Measurements from ENCODE around the gene LRRC73. TPM values are rescaled to one million over a fixed set of nuclear protein-coding genes. Genes with fewer than 3 reads are reported as not detected.
"Not testable (repeated sequence)": the region's sequence is repeated elsewhere in the genome, so short reads cannot be mapped to it uniquely, and the experiment has no call there.

LRRC73 gene
- total RNA-seq, 1 donor from 2014 or later = not detected

- TF ChIP-seq CTCF (IDR thresholded peaks at IDR 0.05; ENCODE audit: insufficient read depth, low read length, poor library complexity, severe bottlenecking) = no peak
- H3K36me3 ChIP-seq (ENCODE audit: control insufficient read depth, insufficient read depth, low read length) = no peaks in the 10 kb centered on the region
- no peak for DNase-seq (ENCODE audit: low read depth)
- no peak overlapping the region for H3K4me3 ChIP-seq (ENCODE audit: low read depth, low read length)
- H3K27me3 ChIP-seq (ENCODE audit: control insufficient read depth, insufficient read depth, low read length) = no peaks in the 10 kb centered on the region
Observed at GRCh38 chr6:43540507-43540906, 30.4 kb upstream of the LRRC73 start.

GRCh38 chr6:43539409-43539808 is 29.3 kb upstream of the LRRC73 start:
- not testable (repeated sequence) for H3K4me3 ChIP-seq (ENCODE audit: low read depth, low read length); DNase-seq (ENCODE audit: low read depth); H3K27me3 ChIP-seq (ENCODE audit: control insufficient read depth, insufficient read depth, low read length); H3K36me3 ChIP-seq (ENCODE audit: control insufficient read depth, insufficient read depth, low read length)

GRCh38 chr6:43538986-43539385 is 28.8 kb upstream of the LRRC73 start:
- not testable (repeated sequence) for H3K4me3 ChIP-seq (ENCODE audit: low read depth, low read length); H3K27me3 ChIP-seq (ENCODE audit: control insufficient read depth, insufficient read depth, low read length); DNase-seq (ENCODE audit: low read depth); H3K36me3 ChIP-seq (ENCODE audit: control insufficient read depth, insufficient read depth, low read length)

DNA sequence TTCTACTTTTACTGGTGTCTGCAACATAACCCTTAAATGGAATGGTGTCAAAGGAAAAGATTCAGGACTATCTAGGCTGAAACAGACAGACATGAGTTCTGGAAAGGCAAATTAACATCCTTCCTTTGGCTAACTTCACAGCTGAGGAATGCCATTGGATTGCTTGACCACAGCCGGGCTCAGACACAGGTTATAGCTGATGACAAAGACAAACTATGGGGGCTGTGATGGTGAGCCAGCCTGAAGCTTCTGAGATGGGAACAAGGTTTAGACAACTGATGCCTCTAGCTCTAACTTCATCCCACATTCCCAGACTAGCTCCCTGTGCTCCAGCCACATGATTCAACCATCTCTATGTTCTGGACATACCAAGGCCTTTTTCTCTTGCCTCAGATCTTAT is 22.1 kb upstream of the LRRC73 start:
- Histone ChIP-seq H3K36me3 (ENCODE audit: control insufficient read depth, insufficient read depth, low read length) (peaks cover 3% of the 10 kb centered on the region), H3K4me3 (ENCODE audit: low read depth, low read length) (no peak overlapping the region), H3K27me3 (ENCODE audit: control insufficient read depth, insufficient read depth, low read length) (no peaks in the 10 kb centered on the region)
- no peak for DNase-seq (ENCODE audit: low read depth)
- TF ChIP-seq CTCF (IDR thresholded peaks at IDR 0.05; ENCODE audit: insufficient read depth, low read length, poor library complexity, severe bottlenecking) = no peak

GRCh38 chr6:43524483-43524961 is 14.4 kb upstream of the LRRC73 start:
- DNase-seq (ENCODE audit: low read depth) = no peak
- Histone ChIP-seq H3K4me3 (ENCODE audit: low read depth, low read length) (no peak overlapping the region), H3K36me3 (ENCODE audit: control insufficient read depth, insufficient read depth, low read length) (peaks cover 4% of the 10 kb centered on the region), H3K27me3 (ENCODE audit: control insufficient read depth, insufficient read depth, low read length) (no peaks in the 10 kb centered on the region)
- no peak for TF ChIP-seq CTCF (IDR thresholded peaks at IDR 0.05; ENCODE audit: insufficient read depth, low read length, poor library complexity, severe bottlenecking)

- H3K36me3 ChIP-seq (ENCODE audit: control insufficient read depth, insufficient read depth, low read length) = peaks cover 4% of the 10 kb centered on the region
- H3K4me3 ChIP-seq (ENCODE audit: low read depth, low read length) = no peak overlapping the region
- no peak for TF ChIP-seq CTCF (IDR thresholded peaks at IDR 0.05; ENCODE audit: insufficient read depth, low read length, poor library complexity, severe bottlenecking)
- no peaks in the 10 kb centered on the region for H3K27me3 ChIP-seq (ENCODE audit: control insufficient read depth, insufficient read depth, low read length)
- no peak for DNase-seq (ENCODE audit: low read depth)
Observed at GRCh38 chr6:43523284-43523683, 13.1 kb upstream of the LRRC73 start.

DNA sequence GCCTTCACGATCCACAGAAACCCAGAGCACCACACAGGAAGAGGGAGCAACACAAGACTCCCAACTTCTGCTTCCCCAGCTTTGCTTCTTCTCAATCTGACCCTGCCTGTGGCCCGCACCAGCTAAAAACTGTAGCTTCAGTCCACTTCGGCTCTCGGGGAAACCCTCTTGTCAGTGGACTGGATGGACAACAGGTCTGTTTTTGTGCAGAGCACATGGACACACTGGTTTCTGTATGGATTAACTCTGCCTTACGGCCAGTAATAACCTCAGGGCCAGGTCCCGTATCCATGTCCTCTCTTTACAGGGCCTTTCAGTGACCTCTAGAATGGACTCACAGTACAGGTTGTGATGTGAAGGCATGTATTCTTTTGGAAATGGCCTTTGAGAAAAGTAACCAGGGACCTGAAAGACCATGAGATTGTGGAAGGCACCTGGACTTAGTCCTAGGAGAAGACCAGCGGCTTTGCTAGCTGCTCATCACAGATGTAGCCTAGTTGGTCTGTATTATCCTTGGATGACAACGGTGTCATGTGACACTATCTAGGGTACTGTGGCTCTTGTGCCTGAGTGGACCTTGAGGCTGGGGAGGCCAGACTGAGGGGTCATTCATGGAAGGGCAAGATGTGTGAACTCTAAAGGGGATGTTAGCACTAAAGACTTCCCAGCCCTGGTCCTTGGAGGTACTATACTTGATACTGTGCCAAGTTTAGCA is 12.6 kb upstream of the LRRC73 start:
- Histone ChIP-seq H3K36me3 (ENCODE audit: control insufficient read depth, insufficient read depth, low read length) (peaks cover 4% of the 10 kb centered on the region), H3K27me3 (ENCODE audit: control insufficient read depth, insufficient read depth, low read length) (no peaks in the 10 kb centered on the region), H3K4me3 (ENCODE audit: low read depth, low read length) (no peak overlapping the region)
- DNase-seq (ENCODE audit: low read depth) = no peak
- TF ChIP-seq CTCF (IDR thresholded peaks at IDR 0.05; ENCODE audit: insufficient read depth, low read length, poor library complexity, severe bottlenecking) = no peak

All from kidney epithelial cell (primary cell).